H9 (cell line): ENCODE results near the gene XCR1. TPM values are rescaled to one million over a fixed set of nuclear protein-coding genes. Genes with fewer than 3 reads are reported as not detected.
"Not testable (repeated sequence)": the region's sequence is repeated elsewhere in the genome, so short reads cannot be mapped to it uniquely, and the experiment has no call there.

Source experiments
- DNase-seq: peaks from one replicate; pipeline ENCODE4 v3.0.0-alpha.2; 2017
- H2AFZ ChIP-seq: one replicate; pipeline ENCODE4 v1.6.1; 2013; ENCODE audit warnings: mild to moderate bottlenecking, low read length, control low read depth, moderate library complexity
- H2AK5ac ChIP-seq: 2 replicates; pipeline ENCODE4 v1.6.1; 2013; ENCODE audit warnings: low read length, control low read depth, mixed read lengths; ENCODE audit not compliant: insufficient read length
- H2BK120ac ChIP-seq: one replicate; pipeline ENCODE4 v1.6.1; 2013; ENCODE audit warnings: low read depth, mild to moderate bottlenecking, low read length, control low read depth, inconsistent platforms; ENCODE audit not compliant: poor library complexity, severe bottlenecking
- H2BK12ac ChIP-seq: 2 replicates; pipeline ENCODE4 v1.6.1; 2013; ENCODE audit warnings: low read length, control low read depth, mixed read lengths, low read depth; ENCODE audit not compliant: insufficient read length
- H2BK15ac ChIP-seq: 2 replicates; pipeline ENCODE4 v1.6.1; 2013; ENCODE audit warnings: low read depth, low read length, control low read depth
- H2BK20ac ChIP-seq: one replicate; pipeline ENCODE4 v1.6.1; 2013; ENCODE audit warnings: low read depth, mild to moderate bottlenecking, low read length, control low read depth, inconsistent platforms; ENCODE audit not compliant: poor library complexity, severe bottlenecking
- H2BK5ac ChIP-seq: 2 replicates; pipeline ENCODE4 v1.6.1; 2013; ENCODE audit warnings: low read length, control low read depth, mixed read lengths; ENCODE audit not compliant: insufficient read length
- H3K14ac ChIP-seq: 2 replicates; pipeline ENCODE4 v1.6.1; 2013; ENCODE audit warnings: low read length, control low read depth; ENCODE audit not compliant: insufficient read depth
- H3K18ac ChIP-seq: 2 replicates; pipeline ENCODE4 v1.6.1; 2013; ENCODE audit warnings: low read depth, mild to moderate bottlenecking, mixed read lengths, low read length, control low read depth; ENCODE audit not compliant: insufficient read length
- H3K23ac ChIP-seq: 2 replicates; pipeline ENCODE4 v1.6.1; 2013; ENCODE audit warnings: low read length, control low read depth, mixed read lengths, low read depth; ENCODE audit not compliant: insufficient read length
- H3K23me2 ChIP-seq: 2 replicates; pipeline ENCODE4 v1.6.1; 2013; ENCODE audit warnings: low read depth, mild to moderate bottlenecking, mixed read lengths, low read length, control low read depth; ENCODE audit not compliant: insufficient read length, poor library complexity, severe bottlenecking
- H3K27ac ChIP-seq: 2 replicates; pipeline ENCODE4 v1.5.1; 2013; ENCODE audit warnings: low read length, control low read depth, mixed read lengths, low read depth; ENCODE audit not compliant: insufficient read length
- H3K27me3 ChIP-seq: 2 replicates; pipeline ENCODE4 v1.6.1; 2013; ENCODE audit warnings: low read length, control low read depth, inconsistent platforms; ENCODE audit not compliant: insufficient read depth
- H3K4ac ChIP-seq: 2 replicates; pipeline ENCODE4 v1.6.1; 2013; ENCODE audit warnings: low read depth, mild to moderate bottlenecking, control low read depth, inconsistent platforms, low read length, moderate library complexity
- H3K4me1 ChIP-seq: 2 replicates; pipeline ENCODE4 v1.6.1; 2013; ENCODE audit warnings: low read length, control low read depth, inconsistent platforms; ENCODE audit not compliant: insufficient read depth
- H3K4me2 ChIP-seq: 2 replicates; pipeline ENCODE4 v1.6.1; 2013; ENCODE audit warnings: low read length, control low read depth, mixed read lengths; ENCODE audit not compliant: insufficient read length, insufficient read depth
- H3K56ac ChIP-seq: 2 replicates; pipeline ENCODE4 v1.6.1; 2013; ENCODE audit warnings: low read depth, mild to moderate bottlenecking, mixed read lengths, low read length, control low read depth; ENCODE audit not compliant: insufficient read length
- H3K79me1 ChIP-seq: 2 replicates; pipeline ENCODE4 v1.6.1; 2013; ENCODE audit warnings: low read depth, mild to moderate bottlenecking, moderate library complexity, low read length, control low read depth, inconsistent platforms; ENCODE audit not compliant: insufficient read depth, poor library complexity, severe bottlenecking
- H3K79me2 ChIP-seq: 2 replicates; pipeline ENCODE4 v1.6.1; 2013; ENCODE audit warnings: low read length, control low read depth, inconsistent platforms; ENCODE audit not compliant: insufficient read depth
- H3K9ac ChIP-seq: 2 replicates; pipeline ENCODE4 v1.6.1; 2013; ENCODE audit warnings: low read length, control low read depth, mixed read lengths; ENCODE audit not compliant: insufficient read length; ENCODE audit errors: extremely low read depth
- H3K9me3 ChIP-seq: one replicate; pipeline ENCODE4 v1.6.1; 2013; ENCODE audit warnings: low read depth, low read length, inconsistent platforms; ENCODE audit not compliant: control insufficient read depth
- H3T11ph ChIP-seq: one replicate; pipeline ENCODE4 v1.6.1; 2013; ENCODE audit warnings: mild to moderate bottlenecking, low read length, control low read depth, inconsistent platforms
- H4K20me1 ChIP-seq: one replicate; pipeline ENCODE4 v1.6.1; 2013; ENCODE audit not compliant: control insufficient read depth, insufficient read length, insufficient read depth
- H4K5ac ChIP-seq: 2 replicates; pipeline ENCODE4 v1.6.1; 2013; ENCODE audit warnings: low read depth, mild to moderate bottlenecking, mixed read lengths, low read length, control low read depth; ENCODE audit not compliant: insufficient read length
- H4K8ac ChIP-seq: replicated peaks from 2 replicates; pipeline ENCODE4 v1.6.1; 2013; ENCODE audit warnings: low read length, control low read depth, mixed read lengths, low read depth; ENCODE audit not compliant: insufficient read length
- H4K91ac ChIP-seq: 2 replicates; pipeline ENCODE4 v1.6.1; 2013; ENCODE audit warnings: low read depth, mild to moderate bottlenecking, moderate library complexity, mixed read lengths, low read length, control low read depth; ENCODE audit not compliant: insufficient read length
- H3K27ac Mint-ChIP-seq, 3 experiments: 2 replicates in 2 of 3; 3 replicates in 1 of 3; pipeline ENCODE4 v1.8.0; 2020 to 2021; ENCODE audit warnings: mixed read lengths in 3 of 3, mild to moderate bottlenecking in 1 of 3, moderate library complexity in 1 of 3
- H3K27me3 Mint-ChIP-seq: 2 replicates; pipeline ENCODE4 v1.8.0; 2021; ENCODE audit warnings: low read depth, mild to moderate bottlenecking, moderate library complexity, mixed read lengths
- H3K36me3 Mint-ChIP-seq, 3 experiments: 2 replicates in 2 of 3; 3 replicates in 1 of 3; pipeline ENCODE4 v1.8.0; 2020 to 2021; ENCODE audit warnings: low read depth in 3 of 3, mixed read lengths in 3 of 3; ENCODE audit not compliant: insufficient read depth in 1 of 3
- H3K4me1 Mint-ChIP-seq, 2 experiments: 2 replicates each; pipeline ENCODE4 v1.8.0; 2020; ENCODE audit warnings: mixed read lengths in 2 of 2
- H3K4me3 Mint-ChIP-seq, 2 experiments: 2 replicates in 1 of 2; 3 replicates in 1 of 2; pipeline ENCODE4 v1.8.0; 2020 to 2021; ENCODE audit warnings: mild to moderate bottlenecking in 2 of 2, mixed read lengths in 2 of 2, moderate library complexity in 1 of 2
- H3K9me3 Mint-ChIP-seq, 2 experiments: 2 replicates in 1 of 2; 3 replicates in 1 of 2; pipeline ENCODE4 v1.8.0; 2020; ENCODE audit warnings: mild to moderate bottlenecking in 2 of 2, mixed read lengths in 2 of 2, moderate library complexity in 1 of 2
- WGBS: extraction: QIAGEN DNeasy Blood & Tissue Kit; methylation state at CpG from one replicate; pipeline ENCODE4 v1.1.7; 2013; ENCODE audit warnings: missing lambda C conversion rate, low lambda C conversion rate, mixed read lengths; ENCODE audit not compliant: insufficient read length; ENCODE audit errors: extremely low coverage; 5-methylcytosine and 5-hydroxymethylcytosine counted together
- total RNA-seq: library from RNA; stranded (reverse); gene quantifications from 2 replicates; pipeline ENCODE4 v1.2.1, GENCODE V29; 2021
- TF ChIP-seq, protein P1 (sequence below): fragments of 200-600 bp; sonication (generic); conservative IDR thresholded peaks from 3 replicates; pipeline ENCODE4 v1.8.0; 2021; ENCODE audit warnings: antibody characterized with exemption, mild to moderate bottlenecking

XCR1 gene
- total RNA-seq, 1 experiment from 2014 or later: not detected

DNA sequence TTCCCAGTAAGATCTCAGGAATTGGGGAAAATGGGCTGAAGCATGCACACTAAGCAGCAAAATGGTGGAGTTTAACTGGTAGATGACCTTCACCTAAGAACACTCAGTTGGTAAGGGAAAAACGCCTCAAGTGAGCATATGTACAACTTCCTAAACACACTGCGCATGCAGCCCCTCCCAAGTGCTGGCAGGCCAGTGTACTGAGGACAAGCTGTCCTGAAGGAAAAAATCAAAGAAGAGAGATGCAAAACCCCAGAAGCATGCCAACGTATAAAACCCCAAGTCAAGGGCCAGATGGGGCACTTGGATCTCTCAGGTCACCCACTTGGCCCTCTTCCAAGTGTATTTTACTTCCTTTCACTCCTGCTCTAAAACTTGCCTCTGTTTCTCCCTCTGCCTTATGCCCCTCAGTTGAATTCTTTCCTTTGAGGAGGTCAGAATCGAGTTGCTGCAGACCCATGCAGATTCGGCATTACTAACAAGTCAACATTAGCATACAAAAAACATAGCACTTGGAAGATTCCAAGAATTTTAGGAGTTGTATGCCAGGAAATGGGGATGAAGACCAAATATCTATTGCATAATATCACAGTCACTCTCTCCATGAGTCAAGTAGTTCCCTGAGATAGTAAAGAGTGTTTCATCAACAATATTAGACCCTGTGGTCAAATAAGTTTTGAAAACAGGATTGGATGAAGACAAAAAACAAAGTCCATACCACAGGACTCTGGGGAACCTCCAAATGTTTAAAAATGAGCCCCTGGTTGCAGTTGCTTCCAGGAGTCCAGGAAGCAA is 20.8 kb downstream of the XCR1 start:
- H3K36me3 Mint-ChIP-seq: no peaks in the 10 kb centered on the region
- Histone ChIP-seq H2BK5ac (no peak overlapping the region), H2BK15ac (no peak overlapping the region), H3K4ac (no peak overlapping the region), H3K27me3 (no peaks in the 10 kb centered on the region), H4K5ac (no peak overlapping the region), H4K8ac (no peak overlapping the region), H2BK20ac (no peak overlapping the region), H3K9ac (no peak overlapping the region), H4K91ac (no peak overlapping the region), H3K27ac (no peak overlapping the region), H3K14ac (no peak overlapping the region), H2BK12ac (no peak overlapping the region), H3K4me2 (no peak overlapping the region), H3K23me2 (no peaks in the 10 kb centered on the region), H3K23ac (no peak overlapping the region), H3K9me3 (no peaks in the 10 kb centered on the region), H2BK120ac (no peak overlapping the region), H3K56ac (no peak overlapping the region), H3T11ph (no peak overlapping the region), H3K18ac (no peak overlapping the region), H3K79me2 (no peaks in the 10 kb centered on the region), H3K79me1 (no peaks in the 10 kb centered on the region), H4K20me1 (no peaks in the 10 kb centered on the region), H2AK5ac (no peak overlapping the region), H3K4me1 (peaks cover 3% of the 10 kb centered on the region), H2AFZ (no peak overlapping the region)
- H3K9me3 Mint-ChIP-seq: no peaks in the 10 kb centered on the region
- H3K4me3 Mint-ChIP-seq: no peak overlapping the region
- TF ChIP-seq, protein P1, sequence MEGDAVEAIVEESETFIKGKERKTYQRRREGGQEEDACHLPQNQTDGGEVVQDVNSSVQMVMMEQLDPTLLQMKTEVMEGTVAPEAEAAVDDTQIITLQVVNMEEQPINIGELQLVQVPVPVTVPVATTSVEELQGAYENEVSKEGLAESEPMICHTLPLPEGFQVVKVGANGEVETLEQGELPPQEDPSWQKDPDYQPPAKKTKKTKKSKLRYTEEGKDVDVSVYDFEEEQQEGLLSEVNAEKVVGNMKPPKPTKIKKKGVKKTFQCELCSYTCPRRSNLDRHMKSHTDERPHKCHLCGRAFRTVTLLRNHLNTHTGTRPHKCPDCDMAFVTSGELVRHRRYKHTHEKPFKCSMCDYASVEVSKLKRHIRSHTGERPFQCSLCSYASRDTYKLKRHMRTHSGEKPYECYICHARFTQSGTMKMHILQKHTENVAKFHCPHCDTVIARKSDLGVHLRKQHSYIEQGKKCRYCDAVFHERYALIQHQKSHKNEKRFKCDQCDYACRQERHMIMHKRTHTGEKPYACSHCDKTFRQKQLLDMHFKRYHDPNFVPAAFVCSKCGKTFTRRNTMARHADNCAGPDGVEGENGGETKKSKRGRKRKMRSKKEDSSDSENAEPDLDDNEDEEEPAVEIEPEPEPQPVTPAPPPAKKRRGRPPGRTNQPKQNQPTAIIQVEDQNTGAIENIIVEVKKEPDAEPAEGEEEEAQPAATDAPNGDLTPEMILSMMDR: no peak
- no peak overlapping the region for H3K27ac Mint-ChIP-seq
- H3K27me3 Mint-ChIP-seq: no peaks in the 10 kb centered on the region; the same call in none of the 2 replicates
- peaks cover 16 to 18% of the 10 kb centered on the region in 2 experiments for H3K4me1 Mint-ChIP-seq
- no CpG with 5 or more reads among the region's 5 CpGs for WGBS
- DNase-seq: no peak

DNA sequence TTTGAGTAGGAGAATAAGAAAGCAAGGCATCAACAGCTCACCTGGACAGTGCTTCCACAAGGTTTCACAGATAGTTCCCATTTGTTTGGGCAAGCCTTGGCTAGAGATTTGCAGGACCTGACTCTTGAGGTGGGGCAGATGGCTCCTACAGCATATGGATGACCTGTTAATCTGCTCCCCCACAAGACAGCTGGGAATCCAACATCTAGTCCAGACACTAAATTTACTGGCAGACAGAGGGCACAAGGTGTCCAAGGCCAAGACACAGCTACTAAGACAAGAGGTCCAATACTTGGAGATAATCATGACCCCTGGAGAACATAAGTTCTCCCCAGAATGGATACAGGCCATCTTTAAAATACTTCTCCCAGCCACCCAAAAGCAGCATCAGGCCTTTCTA is 23.6 kb downstream of the XCR1 start:
- not testable (repeated sequence) for H3T11ph ChIP-seq, H3K4me2 ChIP-seq, H3K4me3 Mint-ChIP-seq, H4K8ac ChIP-seq, H3K27me3 ChIP-seq, H4K5ac ChIP-seq, H3K4me1 ChIP-seq, H2BK20ac ChIP-seq, H3K56ac ChIP-seq, H3K18ac ChIP-seq, DNase-seq, H4K91ac ChIP-seq, H3K36me3 Mint-ChIP-seq, H3K4ac ChIP-seq, H2BK120ac ChIP-seq, H3K9me3 Mint-ChIP-seq, H2AFZ ChIP-seq, H3K79me2 ChIP-seq, H3K79me1 ChIP-seq, H3K27ac ChIP-seq, H2AK5ac ChIP-seq, H2BK5ac ChIP-seq, H3K14ac ChIP-seq, H3K9me3 ChIP-seq, H4K20me1 ChIP-seq, H3K27me3 Mint-ChIP-seq, H3K23ac ChIP-seq, H3K23me2 ChIP-seq, H3K27ac Mint-ChIP-seq, H2BK15ac ChIP-seq, H3K9ac ChIP-seq, H2BK12ac ChIP-seq
- peaks cover 16 to 18% of the 10 kb centered on the region in 2 experiments for H3K4me1 Mint-ChIP-seq
